Measurements from ENCODE around the gene NLGN1.

The NLGN1 gene

DNA sequence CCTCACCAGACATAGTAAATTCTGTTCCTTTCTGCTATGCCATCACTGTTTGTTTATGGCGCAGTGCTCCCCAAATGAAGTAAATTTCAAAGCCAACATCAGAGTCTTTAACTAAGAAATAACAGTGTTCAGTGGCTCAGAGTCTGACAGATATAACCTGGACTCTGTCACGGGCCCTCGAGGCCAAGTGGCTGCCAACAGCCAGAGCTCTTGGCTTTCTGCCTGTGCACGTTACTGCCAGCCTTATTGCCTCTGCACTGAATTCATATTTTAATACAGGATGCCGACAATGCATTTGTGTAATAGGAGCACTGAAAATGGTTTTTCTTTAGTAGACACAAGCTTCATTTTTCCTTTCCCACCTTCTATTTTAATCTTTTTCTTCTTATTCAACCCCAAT, 219.9 kb downstream of the NLGN1 start:
- H3K4me3 ChIP-seq (replicated peaks; ENCODE audit: low read depth, low read length): no peak overlapping the region

DNA sequence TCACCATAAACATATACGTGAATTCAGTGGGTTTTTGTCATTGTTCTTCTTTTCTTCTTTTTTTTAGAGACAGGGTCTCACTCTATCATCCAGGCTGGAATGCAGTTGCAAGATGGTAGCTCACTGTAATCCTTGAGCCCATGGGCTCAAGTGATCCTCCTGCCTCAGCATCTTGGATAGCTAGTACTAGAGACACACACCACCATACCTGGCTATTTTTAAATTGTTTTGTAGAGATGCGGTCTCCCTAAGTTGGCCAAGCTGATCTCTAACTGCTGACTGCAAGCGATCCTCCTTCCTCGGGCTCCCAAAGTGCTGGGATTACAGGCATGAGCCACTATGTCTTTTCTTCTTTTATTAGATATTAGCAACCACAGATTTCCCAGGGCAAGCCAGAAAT, 220.6 kb downstream of the NLGN1 start:
- Histone ChIP-seq H3K4me3 (replicated peaks; ENCODE audit: low read depth, low read length) (no peak overlapping the region), H3K27me3 (replicated peaks; ENCODE audit: control insufficient read depth, insufficient read depth, low read length) (no peaks in the 10 kb centered on the region), H3K36me3 (ENCODE audit: control insufficient read depth, insufficient read depth, low read length) (no peaks in the 10 kb centered on the region)
- TF ChIP-seq, protein P1, sequence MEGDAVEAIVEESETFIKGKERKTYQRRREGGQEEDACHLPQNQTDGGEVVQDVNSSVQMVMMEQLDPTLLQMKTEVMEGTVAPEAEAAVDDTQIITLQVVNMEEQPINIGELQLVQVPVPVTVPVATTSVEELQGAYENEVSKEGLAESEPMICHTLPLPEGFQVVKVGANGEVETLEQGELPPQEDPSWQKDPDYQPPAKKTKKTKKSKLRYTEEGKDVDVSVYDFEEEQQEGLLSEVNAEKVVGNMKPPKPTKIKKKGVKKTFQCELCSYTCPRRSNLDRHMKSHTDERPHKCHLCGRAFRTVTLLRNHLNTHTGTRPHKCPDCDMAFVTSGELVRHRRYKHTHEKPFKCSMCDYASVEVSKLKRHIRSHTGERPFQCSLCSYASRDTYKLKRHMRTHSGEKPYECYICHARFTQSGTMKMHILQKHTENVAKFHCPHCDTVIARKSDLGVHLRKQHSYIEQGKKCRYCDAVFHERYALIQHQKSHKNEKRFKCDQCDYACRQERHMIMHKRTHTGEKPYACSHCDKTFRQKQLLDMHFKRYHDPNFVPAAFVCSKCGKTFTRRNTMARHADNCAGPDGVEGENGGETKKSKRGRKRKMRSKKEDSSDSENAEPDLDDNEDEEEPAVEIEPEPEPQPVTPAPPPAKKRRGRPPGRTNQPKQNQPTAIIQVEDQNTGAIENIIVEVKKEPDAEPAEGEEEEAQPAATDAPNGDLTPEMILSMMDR (IDR thresholded peaks at IDR 0.05; ENCODE audit: insufficient read depth, low read length, poor library complexity, severe bottlenecking): no peak
- DNase-seq (ENCODE audit: extremely low read depth, insufficient read length): no peak

More for the DNA sequence above, 219.9 kb downstream of the NLGN1 start:
- Histone ChIP-seq H3K27me3 (replicated peaks; ENCODE audit: control insufficient read depth, insufficient read depth, low read length) (no peaks in the 10 kb centered on the region), H3K36me3 (ENCODE audit: control insufficient read depth, insufficient read depth, low read length) (no peaks in the 10 kb centered on the region)
- DNase-seq (ENCODE audit: extremely low read depth, insufficient read length): no peak
- TF ChIP-seq, protein P1 (IDR thresholded peaks at IDR 0.05; ENCODE audit: insufficient read depth, low read length, poor library complexity, severe bottlenecking): no peak

DNA sequence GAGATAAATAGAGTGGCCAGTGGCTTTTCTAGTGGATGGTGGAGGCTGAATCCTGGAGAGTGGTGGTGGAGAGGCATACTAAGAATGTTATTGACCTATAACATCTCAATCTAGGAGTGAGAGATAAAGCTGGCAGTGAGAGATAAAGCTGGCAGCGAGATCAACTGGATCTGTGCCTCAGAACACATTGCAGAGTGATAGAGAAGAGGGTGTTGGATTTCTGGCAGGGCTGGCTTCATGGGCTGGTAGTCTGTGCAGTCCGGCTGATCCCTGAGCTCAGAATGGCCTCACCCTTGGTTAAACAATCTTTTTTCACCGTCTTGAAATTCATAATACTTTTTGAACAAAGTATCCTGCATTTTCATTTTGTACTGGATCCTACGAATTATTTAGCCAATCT, 221.2 kb downstream of the NLGN1 start:
- TF ChIP-seq, protein P1 (IDR thresholded peaks at IDR 0.05; ENCODE audit: insufficient read depth, low read length, poor library complexity, severe bottlenecking): no peak
- DNase-seq (ENCODE audit: extremely low read depth, insufficient read length): no peak
- H3K27me3 ChIP-seq (replicated peaks; ENCODE audit: control insufficient read depth, insufficient read depth, low read length): no peaks in the 10 kb centered on the region
- H3K36me3 ChIP-seq (ENCODE audit: control insufficient read depth, insufficient read depth, low read length): no peaks in the 10 kb centered on the region
- H3K4me3 ChIP-seq (replicated peaks; ENCODE audit: low read depth, low read length): no peak overlapping the region

DNA sequence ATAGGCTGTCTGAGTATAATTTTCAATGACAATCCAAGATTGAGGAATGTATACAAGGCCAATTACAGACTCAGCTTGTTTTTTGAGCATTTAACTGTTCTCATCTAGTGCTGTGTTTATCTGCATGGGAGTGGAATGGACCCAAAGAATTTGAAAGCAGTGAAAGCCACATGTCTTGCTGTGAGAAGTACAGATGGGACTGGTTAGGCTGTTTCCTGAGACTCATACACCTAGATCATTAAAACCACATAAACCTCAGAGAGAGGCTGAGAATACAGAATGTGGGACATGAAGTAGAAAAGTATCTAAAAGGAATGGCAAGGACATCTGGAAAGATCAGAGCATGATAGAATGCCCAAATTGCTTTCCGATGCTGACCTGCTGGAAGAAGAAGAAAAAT, 224.6 kb downstream of the NLGN1 start:
- TF ChIP-seq, protein P1 (IDR thresholded peaks at IDR 0.05; ENCODE audit: insufficient read depth, low read length, poor library complexity, severe bottlenecking): no peak
- Histone ChIP-seq H3K27me3 (replicated peaks; ENCODE audit: control insufficient read depth, insufficient read depth, low read length) (no peaks in the 10 kb centered on the region), H3K4me3 (replicated peaks; ENCODE audit: low read depth, low read length) (no peak overlapping the region), H3K36me3 (ENCODE audit: control insufficient read depth, insufficient read depth, low read length) (no peaks in the 10 kb centered on the region)
- DNase-seq (ENCODE audit: extremely low read depth, insufficient read length): no peak

DNA sequence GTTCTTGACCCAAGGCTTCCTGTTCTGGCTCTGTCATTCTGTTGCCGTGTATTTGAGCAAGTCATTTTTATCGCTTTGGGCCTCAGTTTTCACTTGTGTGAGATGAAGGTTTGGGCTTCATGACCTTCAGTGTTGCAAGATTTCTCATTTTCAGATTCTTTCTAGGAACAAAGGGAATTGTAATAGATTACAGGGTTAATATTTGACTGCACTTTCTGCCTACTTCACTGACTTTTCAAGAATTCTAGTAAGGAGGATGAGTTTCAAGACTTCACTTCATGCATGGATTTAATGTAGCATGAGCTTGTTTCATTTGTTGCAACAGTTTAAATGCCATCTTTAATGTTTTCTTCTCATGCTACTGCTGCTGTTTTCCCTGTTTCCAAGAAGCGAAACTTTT, 226.5 kb downstream of the NLGN1 start:
- Histone ChIP-seq H3K36me3 (ENCODE audit: control insufficient read depth, insufficient read depth, low read length) (no peaks in the 10 kb centered on the region), H3K4me3 (replicated peaks; ENCODE audit: low read depth, low read length) (no peak overlapping the region), H3K27me3 (replicated peaks; ENCODE audit: control insufficient read depth, insufficient read depth, low read length) (no peaks in the 10 kb centered on the region)
- DNase-seq (ENCODE audit: extremely low read depth, insufficient read length): no peak
- TF ChIP-seq, protein P1 (IDR thresholded peaks at IDR 0.05; ENCODE audit: insufficient read depth, low read length, poor library complexity, severe bottlenecking): no peak

DNA sequence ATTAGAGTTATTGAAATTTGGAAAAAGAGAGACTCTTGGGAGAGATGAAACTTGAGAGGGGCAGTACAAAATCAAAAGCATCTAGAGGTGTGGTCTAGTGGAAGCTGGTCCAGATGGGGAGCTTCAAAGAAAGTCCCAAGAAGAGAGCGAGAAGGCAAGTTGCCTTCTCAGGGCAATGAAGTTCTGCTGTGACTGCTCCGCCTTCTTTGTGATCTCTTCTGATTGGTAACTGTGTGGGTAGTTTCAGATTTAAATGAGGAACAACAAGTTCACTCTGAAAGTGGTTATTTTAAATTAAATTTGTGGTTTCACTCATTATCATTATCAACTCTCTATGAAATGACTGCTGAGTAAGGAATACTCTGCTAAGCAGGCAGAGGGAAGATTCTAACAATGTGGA, 233.3 kb downstream of the NLGN1 start:
- no peak for DNase-seq (ENCODE audit: extremely low read depth, insufficient read length)
- Histone ChIP-seq H3K27me3 (replicated peaks; ENCODE audit: control insufficient read depth, insufficient read depth, low read length) (no peaks in the 10 kb centered on the region), H3K36me3 (ENCODE audit: control insufficient read depth, insufficient read depth, low read length) (no peaks in the 10 kb centered on the region), H3K4me3 (replicated peaks; ENCODE audit: low read depth, low read length) (no peak overlapping the region)
- TF ChIP-seq, protein P1 (IDR thresholded peaks at IDR 0.05; ENCODE audit: insufficient read depth, low read length, poor library complexity, severe bottlenecking): no peak

Data from GM06990 (cell line).